Stimulated activated naive CD8-positive, alpha-beta T cell treated with anti-CD3 and anti-CD28 coated beads, Interleukin-15, Interleukin-2, amounts not matched to agents 100 U/mL and 50 U/mL, for 24 hours (primary cell): ENCODE measurements around the gene SLC9A1.

Experiments used
- ATAC-seq: fragments of 150-1000 bp; cut with Tn5 transposase; one replicate; pipeline ENCODE4 v1.10.0; 2021
- DNase-seq: peaks from one replicate; pipeline ENCODE4 v3.0.0; 2021

SLC9A1 gene

GRCh38 chr1:27070390-27071048 lies 84.4 kb downstream of the SLC9A1 start:
- DNase-seq: no peak
- no peak for ATAC-seq

- DNase-seq (no peak), ATAC-seq (no peak)
These were observed 86.0 kb downstream of the SLC9A1 start for GRCh38 chr1:27068922-27069321.

- ATAC-seq (no peak), DNase-seq (no peak)
These were observed 88.8 kb downstream of the SLC9A1 start for GRCh38 chr1:27065999-27066630.

- no peak for DNase-seq
- ATAC-seq: no peak
These were observed 94.0 kb downstream of the SLC9A1 start for GRCh38 chr1:27060891-27061290.

GRCh38 chr1:27058966-27059669 lies 95.8 kb downstream of the SLC9A1 start:
- no peak for DNase-seq
- ATAC-seq: no peak

GRCh38 chr1:27057801-27058625 lies 96.9 kb downstream of the SLC9A1 start:
- ATAC-seq: no peak

GRCh38 chr1:27057389-27057788 lies 97.5 kb downstream of the SLC9A1 start:
- ATAC-seq (no peak), DNase-seq (no peak)

More at GRCh38 chr1:27057801-27058625, 96.9 kb downstream of the SLC9A1 start:
- DNase-seq: no peak

- no peak for DNase-seq
- ATAC-seq: no peak
These were observed 100.8 kb downstream of the SLC9A1 start for GRCh38 chr1:27053977-27054753.

- no peak for ATAC-seq
- DNase-seq: no peak
These were observed 102.4 kb downstream of the SLC9A1 start for GRCh38 chr1:27052527-27052926.

GRCh38 chr1:27049607-27050006 lies 105.3 kb downstream of the SLC9A1 start:
- DNase-seq: no peak
- no peak for ATAC-seq

- DNase-seq: no peak
- no peak for ATAC-seq
These were observed 105.8 kb downstream of the SLC9A1 start for GRCh38 chr1:27049100-27049499.
